Body of pancreas (tissue), 4 donors: ENCODE data around the gene ALDH3B2.

Experiments
- CTCF ChIP-seq, 7 experiments: fragments of 450-650 bp in 4 of 7; fragments of 200-600 bp in 3 of 7; sonication (generic) in 3 of 7; IDR thresholded peaks; one replicate each; pipeline ENCODE4 v1.5.1; 2016 to 2019; ENCODE audit warnings: antibody characterized with exemption in 7 of 7
- POLR2A ChIP-seq, 3 donors: fragments of 450-650 bp; IDR thresholded peaks; one replicate each; pipeline ENCODE4 v1.6.1; 2016; ENCODE audit warnings: antibody characterized with exemption in 3 of 3, mild to moderate bottlenecking in 2 of 3

- TF ChIP-seq POLR2A (IDR thresholded peaks at IDR 0.05), result no peak
- TF ChIP-seq CTCF (IDR thresholded peaks at IDR 0.05), result no peak
Measured at GRCh38 chr11:67636962-67637361, 37.5 kb downstream of the ALDH3B2 start.
